Sigmoid colon (tissue), 4 donors: ENCODE data around the gene TBXT.

Experiments
- EP300 ChIP-seq, 4 donors: sonication (generic); formaldehyde crosslinking; IDR thresholded peaks; one replicate each; pipeline ENCODE4 v1.6.1; 2017; ENCODE audit warnings: antibody characterized with exemption in 4 of 4
- POLR2A ChIP-seq, 2 donors: fragments of 450-650 bp; IDR thresholded peaks; one replicate each; pipeline ENCODE4 v1.6.1; 2016; ENCODE audit warnings: antibody characterized with exemption in 2 of 2, mild to moderate bottlenecking in 2 of 2, moderate library complexity in 2 of 2
- POLR2AphosphoS5 ChIP-seq, 4 donors: sonication (generic); formaldehyde crosslinking; IDR thresholded peaks; one replicate each; pipeline ENCODE4 v1.6.1; 2017; ENCODE audit warnings: antibody characterized with exemption in 4 of 4
- TF ChIP-seq, protein P1 (sequence below), 4 experiments: fragments of 450-650 bp in 3 of 4; fragments of 200-600 bp in 1 of 4; IDR thresholded peaks; one replicate each; pipeline ENCODE4 v1.5.1; 2016 to 2019; ENCODE audit warnings: antibody characterized with exemption in 4 of 4, mild to moderate bottlenecking in 3 of 4, moderate library complexity in 2 of 4

DNA sequence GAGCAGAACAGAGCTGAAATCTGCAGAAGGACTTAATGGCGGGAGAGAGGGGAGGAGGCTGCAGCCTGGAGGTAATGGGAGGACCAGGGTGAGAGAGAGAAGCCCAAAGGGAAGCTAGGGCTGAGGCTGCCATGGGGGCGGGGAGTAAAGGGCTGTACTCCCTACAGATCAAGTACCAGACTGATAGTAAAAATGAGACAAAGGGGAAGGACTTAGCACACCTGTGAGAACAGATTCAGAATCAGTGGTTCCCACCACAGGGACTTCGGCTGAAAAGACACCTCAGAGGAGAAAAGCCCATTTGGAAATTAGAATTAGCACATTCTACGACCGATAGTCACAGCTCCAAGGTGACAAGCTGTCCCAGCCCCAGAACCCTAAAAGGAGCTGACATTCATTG, 6.4 kb upstream of the TBXT start:
- TF ChIP-seq, protein P1, sequence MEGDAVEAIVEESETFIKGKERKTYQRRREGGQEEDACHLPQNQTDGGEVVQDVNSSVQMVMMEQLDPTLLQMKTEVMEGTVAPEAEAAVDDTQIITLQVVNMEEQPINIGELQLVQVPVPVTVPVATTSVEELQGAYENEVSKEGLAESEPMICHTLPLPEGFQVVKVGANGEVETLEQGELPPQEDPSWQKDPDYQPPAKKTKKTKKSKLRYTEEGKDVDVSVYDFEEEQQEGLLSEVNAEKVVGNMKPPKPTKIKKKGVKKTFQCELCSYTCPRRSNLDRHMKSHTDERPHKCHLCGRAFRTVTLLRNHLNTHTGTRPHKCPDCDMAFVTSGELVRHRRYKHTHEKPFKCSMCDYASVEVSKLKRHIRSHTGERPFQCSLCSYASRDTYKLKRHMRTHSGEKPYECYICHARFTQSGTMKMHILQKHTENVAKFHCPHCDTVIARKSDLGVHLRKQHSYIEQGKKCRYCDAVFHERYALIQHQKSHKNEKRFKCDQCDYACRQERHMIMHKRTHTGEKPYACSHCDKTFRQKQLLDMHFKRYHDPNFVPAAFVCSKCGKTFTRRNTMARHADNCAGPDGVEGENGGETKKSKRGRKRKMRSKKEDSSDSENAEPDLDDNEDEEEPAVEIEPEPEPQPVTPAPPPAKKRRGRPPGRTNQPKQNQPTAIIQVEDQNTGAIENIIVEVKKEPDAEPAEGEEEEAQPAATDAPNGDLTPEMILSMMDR (IDR thresholded peaks at IDR 0.05): no peak
- no peak for TF ChIP-seq EP300 (IDR thresholded peaks at IDR 0.05)
- no peak for TF ChIP-seq POLR2AphosphoS5 (IDR thresholded peaks at IDR 0.05)
- TF ChIP-seq POLR2A (IDR thresholded peaks at IDR 0.05): no peak
